GDM1 (cell line): Measurements from ENCODE around the gene NCK2.

ENCODE experiments used
- DNase-seq: peaks from one replicate; lab custom pipeline; 2025; lab: John Stamatoyannopoulos, UW

The NCK2 gene

DNA sequence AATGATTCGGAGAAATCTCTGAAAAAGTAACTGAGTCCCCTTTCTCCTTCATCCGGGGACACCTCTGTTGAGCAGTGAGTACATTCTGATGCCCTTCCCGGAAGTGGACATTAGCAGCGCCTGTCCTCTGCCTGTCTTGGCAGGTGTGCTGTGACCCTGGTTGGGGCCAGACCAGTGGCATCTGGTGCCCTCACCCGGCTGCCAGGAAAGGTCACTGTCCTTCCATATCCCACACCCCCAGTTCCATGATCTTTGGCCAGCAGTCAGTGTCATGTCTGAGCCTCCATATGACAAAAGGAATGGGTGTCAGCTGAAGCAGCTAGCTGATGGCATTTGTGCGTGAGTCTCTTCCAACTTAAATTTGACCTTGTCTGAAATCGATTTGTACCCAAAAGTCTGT, 128.1 kb downstream of the NCK2 start:
- DNase-seq: no peak

DNA sequence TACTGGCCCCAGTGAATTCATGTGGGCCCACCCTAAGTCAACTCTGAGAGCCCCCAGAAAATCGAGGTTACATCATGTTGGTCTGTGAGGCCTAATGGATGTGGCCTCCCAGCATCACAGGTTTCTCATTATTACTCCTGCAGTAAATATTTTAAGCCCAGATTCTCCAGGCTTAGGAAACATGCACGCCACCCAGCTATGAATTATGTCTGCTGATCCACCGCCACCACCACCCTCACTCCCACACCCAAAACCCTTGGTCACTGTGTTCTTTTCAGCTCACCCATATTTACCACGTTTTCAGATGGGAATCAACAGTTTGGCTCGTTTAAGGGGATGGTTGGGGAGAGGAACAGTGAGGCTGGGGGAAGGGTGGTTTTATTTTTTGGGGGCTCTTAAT, 128.6 kb downstream of the NCK2 start:
- no peak for DNase-seq

DNA sequence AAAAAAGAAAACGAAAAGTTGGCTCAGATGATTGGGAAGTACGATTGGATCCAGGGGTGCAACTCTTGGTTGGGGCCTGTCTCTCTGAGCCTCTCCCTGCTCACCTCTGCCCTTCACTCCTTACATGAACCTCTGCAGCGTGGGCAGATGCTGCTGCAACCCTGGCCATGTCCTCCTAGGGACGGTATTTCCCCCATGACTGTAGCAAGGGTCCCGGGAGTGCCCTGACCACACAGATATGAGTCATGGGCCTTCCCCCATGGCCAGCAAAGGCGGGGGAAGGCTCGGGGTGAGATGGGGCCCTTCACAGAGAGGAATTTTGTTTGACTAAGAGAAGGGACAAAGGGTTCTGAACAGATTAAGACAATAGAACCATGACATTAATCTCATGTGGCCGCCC, 129.0 kb downstream of the NCK2 start:
- no peak for DNase-seq

- no peak for DNase-seq
Measured at GRCh38 chr2:105874466-105874865, 129.8 kb downstream of the NCK2 start.

- no peak for DNase-seq
Measured at GRCh38 chr2:105875241-105875640, 130.5 kb downstream of the NCK2 start.

DNA sequence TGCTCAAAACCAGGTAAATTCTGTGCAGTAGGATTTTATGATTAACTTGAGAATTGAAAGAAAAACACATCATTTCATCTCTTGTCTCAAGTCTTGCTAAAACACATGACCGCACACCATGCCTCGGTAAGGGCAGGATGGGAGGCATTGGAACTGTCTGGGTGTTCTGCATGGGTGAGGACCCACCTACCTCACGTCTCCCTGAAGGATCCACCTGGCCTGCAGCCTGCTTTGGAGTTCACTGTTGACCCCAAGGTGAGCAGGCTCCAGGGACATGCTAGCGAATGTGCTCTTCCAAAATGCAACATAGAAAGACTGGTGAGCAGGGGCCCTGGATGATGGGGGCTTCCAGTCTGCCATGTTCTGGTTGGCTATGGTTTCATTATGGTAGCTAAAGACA, 131.5 kb downstream of the NCK2 start:
- no peak for DNase-seq

GRCh38 chr2:105877945-105878344, 133.2 kb downstream of the NCK2 start:
- no peak for DNase-seq

DNA sequence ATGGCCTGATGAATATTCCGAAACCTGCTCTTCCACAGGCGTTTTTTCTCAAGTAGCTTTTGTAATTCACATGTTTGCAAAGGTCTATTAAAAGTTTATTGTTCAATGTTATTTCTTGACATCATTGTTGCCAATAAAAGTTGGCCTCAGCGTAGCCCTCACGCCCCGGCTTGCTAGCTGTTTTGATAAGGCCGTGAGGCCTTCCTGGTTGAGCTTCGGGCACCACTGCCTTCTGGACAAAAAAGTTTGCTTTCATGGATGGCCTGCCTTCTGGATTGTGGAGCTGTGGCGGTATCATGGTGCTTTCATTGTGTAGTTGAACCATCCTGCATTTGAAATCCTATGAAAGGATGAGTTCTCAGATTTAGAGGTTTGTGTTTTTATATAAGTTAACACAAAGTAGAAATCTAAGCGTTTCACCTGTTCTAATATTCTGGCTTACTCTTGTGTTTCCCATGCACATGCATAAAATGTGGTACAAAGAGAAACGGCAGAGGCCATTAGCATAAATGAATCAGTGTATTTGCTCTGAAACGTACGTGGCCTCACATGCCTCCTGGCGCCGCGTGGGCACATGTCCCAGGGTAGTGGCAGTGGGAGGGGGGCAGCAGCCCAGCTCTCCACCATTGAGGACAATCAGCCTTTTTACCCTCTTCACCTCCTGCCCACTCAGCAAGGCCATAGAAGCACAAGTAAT, 134.5 kb downstream of the NCK2 start:
- DNase-seq: no peak

- no peak for DNase-seq
Measured at GRCh38 chr2:105879803-105880300, 135.1 kb downstream of the NCK2 start.

- DNase-seq: no peak
Measured at GRCh38 chr2:105880637-105881036, 135.9 kb downstream of the NCK2 start.

- no peak for DNase-seq
Measured at GRCh38 chr2:105881286-105882136, 136.8 kb downstream of the NCK2 start.

DNA sequence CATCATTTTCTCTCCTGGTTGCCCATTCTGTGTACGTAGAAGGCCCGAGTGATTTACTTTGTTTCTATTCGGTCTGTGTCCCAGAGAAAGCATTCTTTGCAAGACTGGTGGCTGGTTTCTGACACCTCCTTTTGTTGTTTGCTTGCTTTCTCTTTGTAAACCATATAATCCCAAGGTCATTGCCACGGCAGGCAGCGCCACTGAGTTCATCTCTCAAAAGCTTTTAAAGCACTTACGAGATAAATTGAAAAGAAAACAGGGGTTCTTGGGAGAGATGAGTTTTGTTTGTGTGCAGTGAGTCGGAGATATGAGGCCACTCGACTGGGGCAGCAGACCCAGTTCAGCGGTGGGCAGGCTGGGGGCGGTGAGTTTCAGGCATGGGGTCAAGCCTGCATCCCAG, 137.6 kb downstream of the NCK2 start:
- DNase-seq: no peak

GRCh38 chr2:105882920-105883435, 138.3 kb downstream of the NCK2 start:
- DNase-seq: no peak

GRCh38 chr2:105883911-105884694, 139.4 kb downstream of the NCK2 start:
- DNase-seq: no peak

DNA sequence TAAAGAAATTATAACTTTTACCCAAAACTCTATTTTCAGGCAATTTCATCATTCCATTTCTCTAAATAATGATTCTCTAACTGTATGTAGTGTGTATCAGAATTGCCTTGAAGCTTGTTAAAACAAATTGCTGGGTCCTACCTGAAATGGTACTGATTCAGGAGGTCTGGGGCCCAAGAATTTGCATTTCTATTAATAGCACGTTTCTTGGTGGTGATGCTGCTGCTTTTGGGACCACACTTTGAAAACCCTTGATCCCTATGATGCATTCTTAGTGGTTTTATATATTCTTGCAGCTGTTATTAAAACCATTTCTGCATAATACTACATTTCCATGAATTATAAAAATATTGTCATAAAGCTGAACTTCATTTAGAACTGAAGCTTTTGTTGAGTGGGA, 140.7 kb downstream of the NCK2 start:
- DNase-seq: no peak

- no peak for DNase-seq
Measured at GRCh38 chr2:105886029-105886454, 141.3 kb downstream of the NCK2 start.

- DNase-seq: no peak
Measured at GRCh38 chr2:105886687-105887086, 142.0 kb downstream of the NCK2 start.

DNA sequence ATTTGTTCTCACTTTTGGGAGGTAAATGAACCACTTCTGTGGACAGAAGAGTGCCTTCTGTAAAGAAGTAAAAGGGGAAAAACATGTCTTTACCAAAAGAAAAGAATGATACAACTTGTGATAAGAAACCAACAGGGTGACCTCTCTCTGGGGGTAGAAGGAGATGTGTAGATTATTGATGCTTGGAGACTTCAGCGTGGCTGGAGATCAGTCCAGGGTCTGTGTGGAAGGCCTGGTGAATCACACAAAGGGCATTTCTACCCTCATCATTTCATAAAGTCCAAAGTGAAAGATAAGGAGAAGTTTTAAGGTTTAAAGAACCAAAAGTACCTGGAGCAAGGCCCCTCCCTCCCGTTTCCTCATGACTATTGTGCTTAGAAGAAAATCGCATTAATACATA, 142.5 kb downstream of the NCK2 start:
- DNase-seq: no peak

DNA sequence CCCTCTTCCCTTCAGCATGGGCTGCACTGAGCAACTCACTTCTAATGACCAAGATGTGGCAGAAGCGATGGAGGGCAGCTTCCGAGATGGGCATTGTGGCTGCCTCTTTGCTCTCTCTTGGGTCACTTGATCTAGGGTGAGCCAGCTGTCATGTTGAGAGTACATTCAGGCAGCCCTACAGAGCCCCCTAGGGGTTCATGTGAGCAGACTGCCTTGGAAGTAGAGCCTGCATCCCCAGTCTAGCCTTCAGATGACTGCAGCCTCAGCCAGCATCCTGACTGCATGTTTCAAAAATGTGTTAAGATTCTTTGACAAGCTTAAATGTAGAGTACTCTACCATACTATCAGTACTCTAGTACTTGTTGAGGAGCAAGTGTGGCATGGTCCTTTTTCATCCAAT, 143.9 kb downstream of the NCK2 start:
- DNase-seq: no peak

DNA sequence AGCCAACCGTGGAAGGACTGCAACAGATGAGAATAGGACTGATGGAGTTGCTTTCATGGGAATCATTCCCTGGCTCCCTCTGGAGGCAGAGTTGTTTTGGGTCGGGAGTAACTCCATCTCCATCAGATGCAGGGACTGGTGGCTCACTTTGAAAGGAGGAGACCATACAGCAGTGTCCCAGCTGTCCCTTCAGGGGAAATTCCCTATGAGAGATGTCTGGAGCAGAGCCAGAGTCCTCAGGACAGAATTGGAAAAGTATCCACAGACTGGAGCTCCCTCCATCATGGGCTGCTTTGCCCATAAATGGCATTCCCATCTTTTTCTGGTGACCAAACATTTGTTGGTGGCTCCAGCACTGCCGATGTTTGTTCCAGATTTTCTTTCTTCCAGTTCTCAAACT, 144.3 kb downstream of the NCK2 start:
- no peak for DNase-seq

DNA sequence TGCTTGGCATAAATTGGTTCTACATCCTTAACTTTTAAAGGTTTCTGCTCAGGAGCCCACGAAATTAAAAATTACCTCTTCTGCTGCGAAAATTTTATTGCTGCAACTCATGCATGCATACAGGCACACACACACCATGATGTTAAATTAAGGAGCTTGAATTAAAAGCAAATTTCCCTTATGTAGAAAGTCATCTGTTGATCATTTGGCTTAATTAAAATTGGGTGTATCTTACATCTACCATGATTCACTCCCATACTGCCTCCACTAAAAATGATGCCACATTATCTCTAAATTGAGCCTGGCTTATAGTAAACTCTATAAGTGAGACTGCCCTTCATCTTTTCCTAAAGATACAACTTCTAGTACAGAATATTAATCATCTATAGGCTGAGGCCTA, 145.4 kb downstream of the NCK2 start:
- no peak for DNase-seq

GRCh38 chr2:105890856-105891255, 146.1 kb downstream of the NCK2 start:
- no peak for DNase-seq
